Adrenal gland (tissue), 12 donors: Measurements from ENCODE around the gene TRIM22. TPM values are rescaled to one million over a fixed set of nuclear protein-coding genes. Genes with fewer than 3 reads are reported as not detected.
A peak's percentile ranks its signal among the peaks of the same experiment; 100 is the strongest.

ENCODE experiments used
- DNase-seq, 7 donors: peaks; one replicate each; pipeline ENCODE4 v3.0.0-alpha.2; 2019 to 2020
- H3K27ac ChIP-seq, 5 donors: fragments of 200-600 bp; sonication (generic) in 4 of 5; 1 replicate in 3 of 5; 2 replicates in 2 of 5; pipeline versions ENCODE4 v1.5.1 to v1.8.0; 2016 to 2020; ENCODE audit warnings: mild to moderate bottlenecking in 1 of 5
- H3K27me3 ChIP-seq: fragments of 200-600 bp; 2 replicates; pipeline ENCODE4 v1.8.0; 2021
- H3K36me3 ChIP-seq, 2 donors: fragments of 200-600 bp; replicated peaks in 1 of 2; 1 replicate in 1 of 2; 2 replicates in 1 of 2; pipeline versions ENCODE4 v1.5.1 to v1.8.0; 2018 to 2022
- H3K4me1 ChIP-seq, 2 donors: fragments of 200-600 bp; replicated peaks in 1 of 2; 1 replicate in 1 of 2; 2 replicates in 1 of 2; pipeline versions ENCODE4 v1.5.1 to v1.8.0; 2018 to 2021
- H3K4me3 ChIP-seq, 4 donors: fragments of 200-600 bp; sonication (generic) in 3 of 4; one replicate each; pipeline ENCODE4 v1.5.1; 2016 to 2018
- H3K9me3 ChIP-seq, 3 donors: fragments of 200-600 bp; sonication (generic) in 1 of 3; replicated peaks in 1 of 3; 1 replicate in 2 of 3; 2 replicates in 1 of 3; pipeline versions ENCODE4 v1.5.1 to v1.8.0; 2016 to 2021
- CTCF ChIP-seq, 6 experiments: fragments of 450-650 bp in 4 of 6; fragments of 200-600 bp in 2 of 6; sonication (generic) in 1 of 6; IDR thresholded peaks; 1 replicate in 5 of 6; 2 replicates in 1 of 6; pipeline versions ENCODE4 v1.5.1 to v1.8.0; 2016 to 2021; ENCODE audit warnings: antibody characterized with exemption in 6 of 6, mild to moderate bottlenecking in 2 of 6, moderate library complexity in 1 of 6
- POLR2A ChIP-seq, 2 donors: fragments of 450-650 bp; IDR thresholded peaks; one replicate each; pipeline ENCODE4 v1.6.1; 2017; ENCODE audit warnings: antibody characterized with exemption in 2 of 2, mild to moderate bottlenecking in 2 of 2, moderate library complexity in 1 of 2
- WGBS, 4 donors: extraction: QIAGEN DNeasy Blood & Tissue Kit in 2 of 4; methylation state at CpG; one replicate each; pipeline versions ENCODE4 v1.1.5 to v1.1.7; 2013 to 2017; 5-methylcytosine and 5-hydroxymethylcytosine counted together
- intact Hi-C, 2 donors: fragments of 100-400 bp; cut with DNase I; formaldehyde crosslinking; loops; one replicate each; pipeline versions ENCODE4 v1.14.1 to v1.15.0; 2022 to 2023
- polyA plus RNA-seq, 3 donors: library from polyadenylated mRNA; stranded (reverse); fragments of 200-250 nt in 2 of 3; fragments of 350-450 nt in 1 of 3; fragmentation: Illumina TruSeq in 1 of 3; extraction: RNeasy Lipid Tissue Mini Kit (QIAGEN cat#74804) in 1 of 3; gene quantifications; one replicate each; pipeline ENCODE4 v1.2.3, GENCODE V29; 2013 to 2014
- total RNA-seq, 9 donors: library from RNA; depleted of rRNA in 4 of 9; stranded (reverse); fragments of >200 nt in 4 of 9; fragments of 120-200 nt in 1 of 9; fragmentation: NEBNext Ultra II Directional in 1 of 9; extraction: Animal tissue kit (Norgen Biotek cat#: 25700) in 1 of 9; gene quantifications; one replicate each; pipeline versions ENCODE4 v1.1.0 to v1.2.4, GENCODE V29; 2013 to 2023
- donor health status: healthy with polysubstance abuse.
- donor health status: Bipolar disorder and iron deficiency.
- donor health status: DM: yes; HTN: yes; CAD: no.
- donor health status: DM: no; HTN: no; CAD: no.
- donor health status: DM: no; HTN: no; CAD: no.
- donor health status: DM: yes; HTN: yes; CAD: no.

Gene TRIM22
- total and polyA plus RNA-seq, 12 donors, result 5.1 to 71.8 (median 25.0) TPM

GRCh38 chr11:5691964-5692361 lies 2.4 kb downstream of the TRIM22 start:
- no peak for DNase-seq
- peaks cover 0 to 4% of the 10 kb centered on the region in 2 donors for H3K36me3 ChIP-seq
- no peaks in the 10 kb centered on the region for H3K9me3 ChIP-seq
- peaks cover 0 to 13% of the 10 kb centered on the region in 2 donors for H3K4me1 ChIP-seq
- intact Hi-C loops, result no loop called here
- no peak overlapping the region for H3K27ac ChIP-seq
- whole genome bisulfite sequencing, 4 donors, result 65 to 77% (median 72%) methylated on average over 3 of the region's 3 CpGs
- no peak for TF ChIP-seq POLR2A (IDR thresholded peaks at IDR 0.05)
- no peak for TF ChIP-seq CTCF (IDR thresholded peaks at IDR 0.05)
- H3K4me3 ChIP-seq, result peak overlapping the region in 1 of 4 donors; percentile 46
- H3K27me3 ChIP-seq, result no peaks in the 10 kb centered on the region

- H3K4me3 ChIP-seq, result no peak overlapping the region
- H3K9me3 ChIP-seq, result no peaks in the 10 kb centered on the region
- no peaks in the 10 kb centered on the region for H3K27me3 ChIP-seq
- intact Hi-C loops, result no loop called here
- 74 to 81% (median 75%) methylated on average over 1 of the region's 1 CpG for WGBS, 4 donors
- peaks cover 0 to 6% of the 10 kb centered on the region in 2 donors for H3K4me1 ChIP-seq
- peaks cover 0 to 4% of the 10 kb centered on the region in 2 donors for H3K36me3 ChIP-seq
- no peak for TF ChIP-seq POLR2A (IDR thresholded peaks at IDR 0.05)
- DNase-seq, result no peak
- H3K27ac ChIP-seq, result no peak overlapping the region
Observed at GRCh38 chr11:5694642-5695041, 5.1 kb downstream of the TRIM22 start.

GRCh38 chr11:5695580-5695979 lies 6.0 kb downstream of the TRIM22 start:
- WGBS, 4 donors, result 67 to 77% (median 73%) methylated on average over 1 of the region's 1 CpG
- intact Hi-C loops, result no loop called here
- peaks cover 0 to 4% of the 10 kb centered on the region in 2 donors for H3K36me3 ChIP-seq
- no peaks in the 10 kb centered on the region for H3K27me3 ChIP-seq
- H3K4me3 ChIP-seq, result no peak overlapping the region
- H3K27ac ChIP-seq, result no peak overlapping the region
- peaks cover 0 to 6% of the 10 kb centered on the region in 2 donors for H3K4me1 ChIP-seq
- DNase-seq, result no peak
- no peak for TF ChIP-seq CTCF (IDR thresholded peaks at IDR 0.05)
- TF ChIP-seq POLR2A (IDR thresholded peaks at IDR 0.05), result no peak
- H3K9me3 ChIP-seq, result no peaks in the 10 kb centered on the region

- H3K27ac ChIP-seq, result no peak overlapping the region
- H3K4me3 ChIP-seq, result no peak overlapping the region
- H3K4me1 ChIP-seq, result peaks cover 0 to 6% of the 10 kb centered on the region in 2 donors
- WGBS, 4 donors, result 33 to 59% (median 36%) methylated on average over 2 of the region's 2 CpGs
- no peaks in the 10 kb centered on the region for H3K9me3 ChIP-seq
- TF ChIP-seq CTCF (IDR thresholded peaks at IDR 0.05), result no peak
- no peak for DNase-seq
- intact Hi-C loops, result no loop called here
- no peaks in the 10 kb centered on the region for H3K27me3 ChIP-seq
- H3K36me3 ChIP-seq, result peaks cover 0 to 4% of the 10 kb centered on the region in 2 donors
Observed at GRCh38 chr11:5696210-5696609, 6.6 kb downstream of the TRIM22 start.

GRCh38 chr11:5698281-5698680 lies 8.7 kb downstream of the TRIM22 start:
- H3K9me3 ChIP-seq, result no peaks in the 10 kb centered on the region
- WGBS, 4 donors, result 90 to 94% (median 92%) methylated on average over 7 of the region's 7 CpGs
- no peaks in the 10 kb centered on the region for H3K27me3 ChIP-seq
- H3K27ac ChIP-seq, result no peak overlapping the region
- no peak overlapping the region for H3K4me3 ChIP-seq
- intact Hi-C loops, result no loop called here
- H3K36me3 ChIP-seq, result peaks cover 0 to 4% of the 10 kb centered on the region in 2 donors
- no peak for DNase-seq
- H3K4me1 ChIP-seq, result peaks cover 0 to 6% of the 10 kb centered on the region in 2 donors
- TF ChIP-seq CTCF (IDR thresholded peaks at IDR 0.05) (no peak), POLR2A (IDR thresholded peaks at IDR 0.05) (no peak)
